GM19035 (cell line): ENCODE measurements around the gene FHDC1.

Experiments
- ATAC-seq: cut with Tn5 transposase; IDR thresholded peaks from one replicate; pipeline ENCODE4 v1.9.1; 2021; ENCODE audit not compliant: unreplicated experiment

FHDC1 gene

GRCh38 chr4:152929888-152930287 lies 6.2 kb upstream of the FHDC1 start:
- ATAC-seq, result no peak

- ATAC-seq, result no peak
Observed at GRCh38 chr4:152935143-152935542, 980 bp upstream of the FHDC1 start.

- no peak for ATAC-seq
Observed at GRCh38 chr4:152936446-152937335, 568 bp downstream of the FHDC1 start.

GRCh38 chr4:152937336-152938236 lies 1.5 kb downstream of the FHDC1 start:
- ATAC-seq, result peak; percentile 30

GRCh38 chr4:152938237-152938947 lies 2.3 kb downstream of the FHDC1 start:
- ATAC-seq, result no peak

GRCh38 chr4:152939621-152940020 lies 3.5 kb downstream of the FHDC1 start:
- ATAC-seq, result no peak

- no peak for ATAC-seq
Observed at GRCh38 chr4:152940461-152940860, 4.3 kb downstream of the FHDC1 start.

GRCh38 chr4:152941411-152941810 lies 5.3 kb downstream of the FHDC1 start:
- ATAC-seq, result no peak

- ATAC-seq, result no peak
Observed at GRCh38 chr4:152942346-152942745, 6.2 kb downstream of the FHDC1 start.

- ATAC-seq, result no peak
Observed at GRCh38 chr4:152943672-152944071, 7.5 kb downstream of the FHDC1 start.

GRCh38 chr4:152944666-152945320 lies 8.7 kb downstream of the FHDC1 start:
- no peak for ATAC-seq

GRCh38 chr4:152945639-152946038 lies 9.5 kb downstream of the FHDC1 start:
- no peak for ATAC-seq

- no peak for ATAC-seq
Observed at GRCh38 chr4:152946446-152946845, 10.3 kb downstream of the FHDC1 start.

- no peak for ATAC-seq
Observed at GRCh38 chr4:152947311-152947710, 11.2 kb downstream of the FHDC1 start.

GRCh38 chr4:152949930-152950329 lies 13.8 kb downstream of the FHDC1 start:
- ATAC-seq, result no peak

GRCh38 chr4:152950402-152951274 lies 14.5 kb downstream of the FHDC1 start:
- no peak for ATAC-seq

- no peak for ATAC-seq
Observed at GRCh38 chr4:152951348-152951747, 15.2 kb downstream of the FHDC1 start.

GRCh38 chr4:152953514-152953913 lies 17.4 kb downstream of the FHDC1 start:
- no peak for ATAC-seq

- ATAC-seq, result no peak
Observed at GRCh38 chr4:152954741-152955140, 18.6 kb downstream of the FHDC1 start.

- ATAC-seq, result no peak
Observed at GRCh38 chr4:152956147-152956546, 20.0 kb downstream of the FHDC1 start.
